Measurements from ENCODE around the gene AP2A2. TPM values are rescaled to one million over a fixed set of nuclear protein-coding genes. Genes with fewer than 3 reads are reported as not detected.

Gene AP2A2
- total RNA-seq, 4 donors from 2014 or later = 79.2 to 115 (median 110) TPM

DNA sequence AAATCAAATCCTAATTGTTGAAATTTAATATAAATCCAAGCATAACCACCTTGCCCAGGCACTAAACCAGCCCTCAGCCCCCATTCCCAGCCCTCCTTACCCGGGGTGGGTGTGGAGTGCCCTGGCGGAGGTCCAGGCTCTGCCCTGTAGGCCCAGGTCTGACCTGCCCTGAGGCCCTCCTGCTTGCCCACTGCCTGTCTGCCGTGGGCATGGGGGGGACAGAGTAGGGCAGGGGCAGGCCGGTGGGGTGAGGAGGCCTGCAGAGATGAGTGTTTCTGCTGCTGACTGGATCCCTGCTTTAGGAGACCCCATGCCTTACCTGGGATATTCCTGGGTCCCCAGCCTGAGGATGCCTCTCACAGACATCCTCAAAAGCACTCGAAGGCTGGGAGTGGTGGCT is 11.5 kb upstream of the AP2A2 start:
- TF ChIP-seq, protein P1, sequence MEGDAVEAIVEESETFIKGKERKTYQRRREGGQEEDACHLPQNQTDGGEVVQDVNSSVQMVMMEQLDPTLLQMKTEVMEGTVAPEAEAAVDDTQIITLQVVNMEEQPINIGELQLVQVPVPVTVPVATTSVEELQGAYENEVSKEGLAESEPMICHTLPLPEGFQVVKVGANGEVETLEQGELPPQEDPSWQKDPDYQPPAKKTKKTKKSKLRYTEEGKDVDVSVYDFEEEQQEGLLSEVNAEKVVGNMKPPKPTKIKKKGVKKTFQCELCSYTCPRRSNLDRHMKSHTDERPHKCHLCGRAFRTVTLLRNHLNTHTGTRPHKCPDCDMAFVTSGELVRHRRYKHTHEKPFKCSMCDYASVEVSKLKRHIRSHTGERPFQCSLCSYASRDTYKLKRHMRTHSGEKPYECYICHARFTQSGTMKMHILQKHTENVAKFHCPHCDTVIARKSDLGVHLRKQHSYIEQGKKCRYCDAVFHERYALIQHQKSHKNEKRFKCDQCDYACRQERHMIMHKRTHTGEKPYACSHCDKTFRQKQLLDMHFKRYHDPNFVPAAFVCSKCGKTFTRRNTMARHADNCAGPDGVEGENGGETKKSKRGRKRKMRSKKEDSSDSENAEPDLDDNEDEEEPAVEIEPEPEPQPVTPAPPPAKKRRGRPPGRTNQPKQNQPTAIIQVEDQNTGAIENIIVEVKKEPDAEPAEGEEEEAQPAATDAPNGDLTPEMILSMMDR (IDR thresholded peaks at IDR 0.05; ENCODE audit: low read depth) = no peak

DNA sequence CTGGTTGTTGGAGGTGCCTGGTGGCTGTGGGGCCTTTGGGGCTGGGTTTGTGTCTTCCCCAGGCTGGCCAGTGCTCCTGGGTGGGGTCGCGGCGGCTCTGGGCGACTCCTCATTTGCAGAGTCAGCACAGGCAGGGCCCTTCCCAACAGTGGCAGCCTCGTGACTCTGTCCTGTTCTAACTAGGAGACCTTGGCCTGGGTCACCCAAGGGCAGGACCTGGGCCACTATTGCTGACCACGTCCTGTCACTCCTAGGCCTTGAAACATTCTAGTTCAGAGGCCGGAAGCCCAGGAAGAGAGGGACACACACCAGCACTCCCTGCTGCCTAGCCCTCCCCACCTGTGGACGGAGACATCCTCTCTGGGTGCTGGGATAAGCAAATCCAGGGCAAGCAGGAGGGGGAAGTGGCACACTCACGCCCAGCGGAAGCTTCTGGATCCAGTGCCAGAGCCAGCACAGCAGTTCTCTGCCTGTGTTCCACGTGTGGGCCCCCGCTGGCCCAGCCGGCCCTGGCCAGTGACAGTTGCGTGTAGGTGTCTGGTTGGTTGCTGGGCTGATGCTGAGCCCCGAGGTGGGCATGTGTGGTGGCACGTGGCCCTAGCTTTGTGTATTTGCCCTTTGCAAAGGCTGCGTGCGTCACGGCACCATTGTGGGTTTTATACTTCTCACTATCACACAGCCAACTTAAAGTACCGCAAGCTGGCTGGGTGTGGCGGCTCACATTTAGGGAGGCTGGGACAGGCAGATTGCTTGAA is 10.7 kb upstream of the AP2A2 start:
- TF ChIP-seq, protein P1 (IDR thresholded peaks at IDR 0.05; ENCODE audit: low read depth) = no peak

DNA sequence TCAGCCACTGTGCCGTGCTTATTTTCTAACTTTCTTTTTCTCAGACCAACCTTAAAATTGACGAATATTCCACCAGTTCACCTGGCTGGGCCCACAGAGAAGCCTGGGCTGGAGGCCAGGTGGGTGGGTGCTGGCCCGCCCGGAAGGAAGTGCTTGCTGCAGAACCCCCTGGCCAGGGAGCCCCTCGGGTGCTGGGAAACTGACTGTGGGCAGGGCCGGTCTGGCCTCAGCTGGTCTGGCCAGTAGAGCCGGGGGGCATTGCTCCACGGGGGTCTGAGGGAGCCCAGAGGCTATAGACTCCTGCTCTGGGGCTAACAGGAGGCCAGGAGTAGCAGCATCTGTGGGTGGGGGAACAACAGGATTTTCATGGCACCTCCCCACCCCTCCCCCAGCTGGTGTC is 8.2 kb upstream of the AP2A2 start:
- TF ChIP-seq, protein P1 (IDR thresholded peaks at IDR 0.05; ENCODE audit: low read depth) = no peak

DNA sequence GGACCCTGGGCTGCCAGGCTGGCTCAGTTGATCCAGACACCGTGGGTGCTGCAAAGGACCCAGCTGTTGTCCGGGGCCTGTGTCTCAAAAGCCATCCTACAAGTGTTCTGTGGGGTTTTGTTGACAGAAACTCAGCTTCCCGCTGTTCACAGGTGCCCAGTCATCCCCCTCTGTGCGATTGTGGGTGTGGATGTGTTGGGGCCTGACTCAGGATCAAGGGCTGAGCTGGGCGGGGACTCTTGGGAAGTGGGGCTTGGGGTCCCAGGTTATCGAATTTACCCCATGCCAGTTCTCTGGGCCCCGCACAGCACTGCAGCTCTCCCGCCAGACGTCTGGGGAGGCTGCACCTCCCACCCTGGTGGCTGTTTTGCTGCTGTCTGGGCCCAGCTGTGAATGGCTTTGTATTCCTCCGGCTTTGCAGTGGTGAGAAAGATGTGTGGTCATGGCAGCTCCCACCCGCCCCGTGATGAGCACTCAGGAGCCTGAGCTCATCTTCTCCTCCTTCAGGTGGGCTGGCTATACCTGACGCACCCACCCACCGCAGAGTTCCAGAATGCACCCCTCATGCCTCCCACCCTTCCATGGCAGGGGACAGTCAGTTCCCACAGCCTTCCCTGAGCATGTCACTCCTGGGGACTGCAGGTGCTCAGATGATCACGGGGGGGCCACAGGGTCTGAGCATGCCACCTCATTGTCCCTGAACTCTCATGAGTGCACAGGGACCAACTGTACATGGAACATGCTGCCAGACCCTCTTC is 3.6 kb upstream of the AP2A2 start:
- TF ChIP-seq, protein P1 (IDR thresholded peaks at IDR 0.05; ENCODE audit: low read depth) = no peak

DNA sequence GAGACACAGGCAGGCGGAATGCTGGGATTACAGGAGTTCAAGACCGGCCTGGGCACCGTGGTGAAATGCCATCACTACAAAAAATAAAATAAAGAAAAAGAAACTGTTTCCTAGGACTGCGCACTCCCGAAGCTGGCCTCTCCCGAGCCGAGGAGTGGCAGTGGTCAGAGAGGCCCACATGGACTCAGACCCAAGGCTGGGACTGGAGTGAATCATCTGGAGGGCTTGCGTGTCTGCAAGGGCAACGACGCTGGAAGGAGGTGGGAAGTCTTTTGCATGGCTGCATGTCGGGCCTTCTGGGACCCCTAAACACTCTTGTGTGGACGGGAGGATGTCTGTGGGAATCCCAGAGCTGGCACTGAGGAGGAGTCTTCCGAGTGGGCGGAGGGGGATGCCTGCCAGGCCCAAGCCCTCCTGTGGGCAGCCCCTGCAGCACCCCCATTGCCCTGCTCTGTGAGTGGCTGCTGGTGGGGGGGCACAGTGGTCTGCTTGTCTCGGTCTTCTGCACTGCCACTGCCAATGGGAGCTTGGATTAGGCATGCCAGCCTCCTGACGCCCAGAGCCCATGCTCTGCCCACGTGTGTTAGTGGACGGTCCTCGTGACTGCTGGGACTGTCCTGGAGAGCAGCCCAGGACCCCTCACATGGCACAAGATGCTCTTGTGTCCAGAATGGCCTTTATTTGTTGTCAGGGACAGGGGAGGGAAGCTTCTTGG is 1.8 kb upstream of the AP2A2 start:
- TF ChIP-seq, protein P1 (IDR thresholded peaks at IDR 0.05; ENCODE audit: low read depth) = no peak

DNA sequence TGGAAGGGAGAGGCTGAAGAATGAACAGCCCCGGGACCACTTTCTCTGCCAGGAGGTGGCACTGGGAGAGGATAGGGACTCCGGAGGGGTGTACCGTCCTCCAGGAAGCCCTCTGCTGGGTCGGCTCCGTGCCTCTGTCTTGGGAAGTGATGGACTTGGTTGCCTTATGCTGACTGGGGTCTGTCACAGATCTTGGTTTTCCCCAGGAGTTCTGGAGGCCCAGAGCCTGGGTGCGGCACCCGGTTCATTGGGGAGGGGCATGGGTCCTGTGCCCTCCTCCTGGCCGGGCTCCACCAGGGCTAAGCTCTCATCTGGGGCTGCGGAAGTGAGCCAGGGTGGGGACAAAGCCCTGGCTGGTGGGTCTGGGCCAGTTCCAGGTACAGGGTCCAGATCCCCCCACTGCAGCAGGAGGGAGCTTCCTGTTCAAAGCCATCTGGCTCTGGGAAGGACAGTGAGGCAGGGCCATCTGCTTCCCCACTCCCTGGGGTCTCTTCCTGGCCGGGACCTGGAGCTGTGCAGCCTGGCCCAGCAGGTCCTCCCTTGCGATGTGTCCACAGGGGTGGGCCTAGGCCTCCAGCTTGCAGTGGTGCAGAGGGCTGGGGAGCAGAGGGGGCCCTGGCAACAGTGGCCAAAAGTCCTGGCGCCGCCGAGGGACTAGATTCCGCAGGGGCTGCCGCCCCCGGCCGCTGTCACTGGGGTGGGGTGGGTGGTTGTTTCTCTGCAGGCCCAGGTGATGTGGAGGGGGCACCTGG is 1.1 kb upstream of the AP2A2 start:
- TF ChIP-seq, protein P1 (IDR thresholded peaks at IDR 0.05; ENCODE audit: low read depth) = no peak
